Measurements from ENCODE around the gene LCE1C. TPM values are rescaled to one million over a fixed set of nuclear protein-coding genes. Genes with fewer than 3 reads are reported as not detected.

The LCE1C gene
- total RNA-seq, 4 donors from 2014 or later = not detected

DNA sequence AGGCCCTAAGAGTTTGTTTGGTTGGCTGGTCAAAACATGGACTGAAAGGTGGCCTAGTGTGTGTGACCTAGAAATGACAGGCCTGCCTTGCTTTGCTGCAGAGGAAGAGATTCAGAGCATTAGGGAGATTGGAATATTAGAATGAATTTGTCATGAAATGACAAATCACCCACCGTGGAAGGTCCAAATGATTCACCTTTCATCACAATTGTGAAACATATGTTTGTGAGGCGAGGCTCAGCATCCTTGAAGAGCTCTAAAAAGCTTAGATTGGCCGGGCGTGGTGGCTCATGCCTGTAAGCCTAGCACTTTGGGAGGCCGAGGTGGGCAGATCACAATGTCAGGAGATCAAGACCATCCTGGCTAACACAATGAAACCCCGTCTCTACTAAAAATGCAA lies 10.9 kb upstream of the LCE1C start:
- no peak for TF ChIP-seq CTCF (IDR thresholded peaks at IDR 0.05; ENCODE audit: low read depth)

- TF ChIP-seq CTCF (IDR thresholded peaks at IDR 0.05; ENCODE audit: low read depth) = no peak
Measured at GRCh38 chr1:152811671-152812070, 5.2 kb upstream of the LCE1C start, which contains the start of gene LCE1B. LCE1B (plus strand) TSS chr1:152811971; CDS start chr1:152812447, 476 bp downstream.

DNA sequence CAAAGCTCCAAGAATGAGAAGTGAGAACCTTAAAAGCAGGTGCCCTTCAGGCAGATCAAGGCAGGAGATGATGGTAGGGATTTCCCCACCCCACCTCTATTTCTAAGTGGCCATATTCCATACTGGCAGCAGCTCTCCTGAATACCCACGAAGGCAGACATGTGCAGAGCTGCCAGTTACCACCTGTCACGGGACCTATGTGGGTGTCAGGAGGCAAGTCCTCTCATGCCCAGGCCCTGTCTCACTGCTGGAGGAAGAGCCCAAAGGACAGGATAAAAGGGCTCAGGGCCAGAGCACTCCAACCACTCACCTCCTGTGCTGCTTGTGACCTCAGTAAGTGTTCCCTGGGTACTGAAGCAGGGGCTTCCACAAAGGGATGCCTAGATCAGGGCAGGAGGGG lies 4.6 kb upstream of the LCE1C start:
- no peak for TF ChIP-seq CTCF (IDR thresholded peaks at IDR 0.05; ENCODE audit: low read depth)

DNA sequence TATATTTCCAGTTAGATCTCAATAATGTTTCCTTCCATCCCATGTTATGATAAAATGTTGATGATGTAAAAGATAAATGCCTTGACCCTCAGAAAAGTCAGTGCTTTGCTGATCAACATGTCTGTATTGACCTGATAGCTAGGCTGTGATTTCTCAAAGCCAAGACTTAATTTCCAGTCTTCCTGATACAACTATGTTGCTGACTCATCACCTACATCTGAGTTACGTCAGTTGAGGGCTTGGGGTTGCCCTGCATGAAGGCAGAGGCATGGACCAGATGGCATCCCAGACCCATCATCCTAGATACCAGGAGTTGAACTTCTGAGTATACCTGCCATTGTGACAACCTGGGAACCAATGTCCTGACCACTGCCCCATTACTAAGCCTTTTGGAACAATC lies 5.1 kb downstream of the LCE1C start:
- TF ChIP-seq CTCF (IDR thresholded peaks at IDR 0.05; ENCODE audit: low read depth) = no peak

DNA sequence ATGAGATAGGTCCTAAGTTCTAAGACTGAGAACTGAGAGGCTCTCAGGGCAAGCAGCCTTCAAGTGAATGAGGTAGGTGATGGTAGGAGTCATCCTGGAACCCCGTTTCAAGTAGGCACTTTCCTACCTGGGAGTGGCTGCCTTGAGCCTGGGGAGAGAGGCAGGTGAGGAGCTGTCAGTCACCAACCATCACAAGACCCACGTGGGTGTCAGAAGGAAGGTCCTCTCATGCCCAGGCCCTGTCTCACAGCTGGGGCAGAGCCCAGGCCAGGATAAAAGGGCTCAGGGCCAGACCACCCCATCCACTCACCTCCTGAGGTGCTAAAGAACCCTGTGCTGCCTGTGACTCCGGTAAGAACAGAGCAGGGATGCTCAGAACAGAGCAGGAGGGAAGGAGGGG lies 10.0 kb downstream of the LCE1C start, which contains the start of gene LCE1D:
LCE1D (plus strand) TSS at position 301 of the 400 bp plus-strand sequence. CDS start 1,074 bp downstream, outside the sequence.
- TF ChIP-seq CTCF (IDR thresholded peaks at IDR 0.05; ENCODE audit: low read depth) = no peak

- no peak for TF ChIP-seq CTCF (IDR thresholded peaks at IDR 0.05; ENCODE audit: low read depth)
Measured at GRCh38 chr1:152795686-152796085, 10.8 kb downstream of the LCE1C start.

DNA sequence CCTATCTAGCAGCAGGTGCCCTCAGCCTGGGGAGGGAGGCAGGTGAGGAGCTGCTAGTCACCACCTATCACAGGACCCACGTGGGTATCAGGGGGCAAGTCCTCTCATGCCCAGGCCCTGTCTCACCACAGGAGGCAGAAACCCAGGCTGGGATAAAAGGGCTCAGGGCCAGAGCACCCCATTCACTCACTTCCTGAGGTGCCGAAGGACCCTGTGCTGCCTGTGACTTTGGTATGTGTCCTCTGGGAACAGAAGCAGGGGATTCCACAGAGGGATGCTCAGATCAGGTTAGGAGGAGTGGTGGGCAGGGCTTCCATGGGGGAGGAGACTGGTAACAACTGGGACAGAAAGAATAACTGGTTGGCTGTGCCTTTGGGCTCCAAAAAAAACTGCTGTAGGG lies 20.4 kb downstream of the LCE1C start, which contains the start of gene LCE1E:
LCE1E (plus strand) TSS at position 181 of the 400 bp plus-strand sequence. CDS start 1,043 bp downstream, outside the sequence.
- TF ChIP-seq CTCF (IDR thresholded peaks at IDR 0.05; ENCODE audit: low read depth) = no peak

Data from subcutaneous adipose tissue (tissue), 4 donors.